NK-92 (cell line): ENCODE results near the gene FPR3.
"Not testable (repeated sequence)": the region's sequence is repeated elsewhere in the genome, so short reads cannot be mapped to it uniquely, and the experiment has no call there.

Experiments
- DNase-seq: peaks from one replicate; lab custom pipeline; 2025; ENCODE audit not compliant: unreplicated experiment; lab: John Stamatoyannopoulos, UW

FPR3 gene, protein sequence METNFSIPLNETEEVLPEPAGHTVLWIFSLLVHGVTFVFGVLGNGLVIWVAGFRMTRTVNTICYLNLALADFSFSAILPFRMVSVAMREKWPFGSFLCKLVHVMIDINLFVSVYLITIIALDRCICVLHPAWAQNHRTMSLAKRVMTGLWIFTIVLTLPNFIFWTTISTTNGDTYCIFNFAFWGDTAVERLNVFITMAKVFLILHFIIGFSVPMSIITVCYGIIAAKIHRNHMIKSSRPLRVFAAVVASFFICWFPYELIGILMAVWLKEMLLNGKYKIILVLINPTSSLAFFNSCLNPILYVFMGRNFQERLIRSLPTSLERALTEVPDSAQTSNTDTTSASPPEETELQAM

DNA sequence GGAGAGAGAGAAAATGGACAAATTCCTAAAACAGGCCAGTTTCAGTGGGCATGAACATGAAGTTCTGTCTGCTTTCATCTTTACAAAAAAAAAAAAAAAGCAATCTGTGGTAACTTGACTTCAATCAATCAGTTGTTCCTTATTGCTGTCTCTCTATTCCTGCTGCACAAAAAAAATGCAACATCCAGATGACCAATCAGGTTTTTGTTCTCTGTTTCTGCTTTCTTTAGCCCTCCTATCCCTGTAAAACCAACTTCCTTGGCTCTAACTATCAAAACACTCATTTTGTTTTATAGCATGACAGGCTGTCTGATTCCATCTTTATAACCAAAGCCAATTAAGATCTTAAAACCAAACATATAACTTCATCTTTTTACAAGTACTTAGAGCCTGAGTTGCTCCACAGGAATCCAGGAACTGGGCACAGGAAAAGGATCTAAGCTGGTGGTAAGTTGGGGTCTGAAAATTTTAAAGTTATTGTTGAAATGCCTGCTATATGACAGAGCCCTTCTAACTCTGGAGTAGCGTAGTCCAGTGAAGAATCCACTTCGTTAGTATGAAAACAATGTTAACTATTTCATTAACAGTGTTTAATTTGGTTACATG, at the start of gene FPR3:
Gene FPR3 (plus strand): TSS at position 273 of the 606 bp plus-strand sequence. CDS start 28,592 bp downstream, outside the sequence.
- no peak for DNase-seq

DNA sequence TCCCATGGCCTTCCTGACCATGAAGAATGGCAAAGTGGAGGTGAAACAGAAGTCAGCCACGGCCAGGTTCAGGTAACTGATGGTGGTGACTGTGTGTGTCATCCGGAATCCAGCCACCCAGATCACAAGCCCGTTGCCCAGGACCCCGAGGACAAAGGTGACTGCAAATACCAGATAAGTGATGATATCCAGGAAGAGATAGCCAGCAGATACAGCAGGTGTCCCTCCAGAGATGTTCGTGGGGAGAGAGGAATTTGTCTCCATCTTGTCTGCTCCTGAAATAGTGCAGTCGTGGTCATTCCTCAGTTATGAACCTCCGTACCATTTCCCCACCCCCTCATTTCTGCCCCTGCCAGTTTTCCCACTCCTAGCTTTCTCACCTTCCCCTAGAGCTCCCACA, 48.2 kb upstream of the FPR3 start:
- DNase-seq, result no peak

DNA sequence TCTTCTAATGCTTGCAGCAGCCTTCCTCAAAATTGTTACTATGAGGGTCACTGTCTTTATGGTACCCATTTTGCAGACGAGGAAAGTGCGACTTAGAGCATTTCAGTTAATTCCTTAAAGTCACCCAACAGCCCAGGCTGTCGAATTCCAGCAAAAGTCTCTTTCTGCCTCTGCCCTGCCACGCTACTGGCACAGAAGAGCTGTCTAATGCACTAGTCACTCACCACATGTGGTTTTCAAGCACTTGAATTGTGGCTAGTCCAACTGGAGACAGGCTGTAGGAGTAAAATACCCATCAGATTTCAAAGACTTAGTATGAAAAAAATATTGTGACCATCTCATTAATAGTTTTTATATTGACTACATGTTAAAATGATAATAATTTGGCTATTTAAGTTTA, 45.0 kb upstream of the FPR3 start:
- no peak for DNase-seq

DNA sequence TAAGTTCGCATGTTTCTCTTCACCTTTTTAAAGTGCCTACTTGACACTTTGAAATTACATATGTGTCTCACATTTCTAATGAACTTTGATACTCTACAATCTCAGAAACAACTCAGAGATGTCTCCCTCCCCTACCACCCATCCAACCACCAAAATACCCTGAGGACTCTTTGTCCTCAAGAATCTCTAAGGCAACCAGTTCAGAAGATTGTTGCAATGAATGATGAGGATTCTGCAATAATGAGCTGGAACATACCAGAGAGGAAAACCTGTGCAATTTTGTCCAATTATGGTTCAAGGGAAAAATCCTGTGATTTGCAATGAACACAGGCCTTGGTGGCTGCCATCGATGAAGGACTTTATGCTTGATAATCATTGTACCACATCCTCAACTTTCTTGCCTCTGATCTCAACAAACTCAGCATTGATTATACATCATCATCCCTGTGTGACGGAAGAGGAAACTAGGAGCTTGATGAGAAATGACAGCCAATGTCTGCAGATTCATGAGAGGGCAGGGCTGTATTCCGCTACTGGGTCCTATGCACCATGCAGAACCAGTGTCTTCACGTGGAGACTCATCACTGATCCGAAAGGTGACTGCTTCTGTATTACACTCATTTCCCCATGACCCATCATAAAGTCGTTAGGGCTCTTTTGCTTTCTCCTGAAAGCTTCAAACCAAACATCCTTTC, 44.4 kb upstream of the FPR3 start:
- no peak for DNase-seq

DNA sequence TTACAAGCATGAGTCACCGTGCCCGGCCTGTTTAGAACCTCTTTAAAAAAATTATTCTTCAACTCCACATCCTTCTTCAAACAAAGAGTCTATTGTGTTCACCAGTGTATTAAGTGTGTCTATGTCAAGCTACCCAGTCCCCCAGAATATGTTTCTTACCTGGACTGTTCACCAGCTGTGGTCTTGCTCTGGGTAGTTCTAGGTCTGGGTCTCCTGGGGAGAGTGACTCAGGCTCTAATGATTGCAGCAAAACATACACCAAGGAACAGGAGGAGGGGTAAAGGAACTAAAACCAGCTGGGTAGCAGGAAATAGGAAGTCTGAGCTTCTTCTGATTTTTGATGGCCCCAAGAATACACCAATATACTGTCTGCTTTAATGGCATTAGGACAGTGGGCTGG, 43.3 kb upstream of the FPR3 start, which contains the start of gene FPR1:
Gene FPR1 (minus strand): TSS at position 224 of the 400 bp plus-strand sequence. CDS start 4,884 bp downstream, outside the sequence.
- DNase-seq, result no peak

DNA sequence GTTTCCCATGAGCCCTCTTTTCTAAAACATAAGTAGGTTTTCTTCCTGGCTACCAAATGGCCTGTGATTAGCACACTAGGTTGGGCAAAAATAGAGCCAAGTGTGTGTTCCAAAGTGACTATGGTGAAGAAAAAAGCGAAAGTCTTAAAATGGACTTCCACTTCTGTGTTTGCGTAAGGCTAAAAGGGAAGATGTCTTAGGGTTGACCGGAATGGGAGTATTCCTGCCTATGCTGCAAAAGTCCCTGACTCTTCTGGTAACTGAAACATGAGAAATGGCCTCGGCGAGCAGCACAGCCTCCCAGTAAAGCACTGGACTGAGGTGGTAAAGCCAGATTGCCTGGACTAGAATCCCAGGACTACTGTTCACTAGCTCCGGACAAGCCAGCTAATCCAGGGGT, 40.8 kb upstream of the FPR3 start:
- no peak for DNase-seq

DNA sequence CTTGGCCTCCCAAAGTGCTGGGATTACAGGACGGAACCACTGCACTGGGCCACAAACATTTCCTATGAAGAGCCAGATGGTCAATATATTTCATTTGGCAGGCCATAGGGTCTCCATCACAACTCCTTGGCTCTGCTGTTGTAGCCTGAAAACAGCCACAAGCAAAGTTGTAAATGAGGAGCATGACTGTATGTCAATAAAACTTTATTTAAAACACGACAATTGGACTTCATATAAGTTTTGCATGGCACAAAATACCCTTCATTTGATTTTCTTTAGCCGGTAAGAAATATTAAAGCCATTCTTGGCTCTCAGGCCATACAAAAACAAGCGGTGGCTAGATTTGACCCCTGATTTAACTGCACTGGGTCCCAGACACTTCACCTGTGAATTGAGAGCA, 40.2 kb upstream of the FPR3 start:
- DNase-seq, result no peak

DNA sequence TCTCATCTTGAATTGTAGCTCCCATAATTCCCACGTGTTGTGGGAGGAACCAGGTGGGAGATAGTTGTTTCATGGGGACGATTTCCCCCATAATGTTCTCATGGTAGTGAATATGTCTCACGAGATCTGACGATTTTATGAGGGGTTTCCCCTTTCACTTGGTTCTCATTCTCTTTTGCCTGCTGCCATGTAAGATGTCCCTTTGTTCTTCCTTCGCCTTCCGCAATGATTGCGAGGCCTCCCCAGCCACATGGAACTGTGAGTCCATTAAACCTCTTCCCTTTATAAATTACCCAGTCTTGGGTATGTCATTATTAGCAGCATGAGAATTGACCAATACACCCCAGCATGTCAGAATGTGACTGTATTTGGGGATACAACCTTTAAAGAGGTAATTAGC, 39.4 kb upstream of the FPR3 start:
- no peak for DNase-seq

DNA sequence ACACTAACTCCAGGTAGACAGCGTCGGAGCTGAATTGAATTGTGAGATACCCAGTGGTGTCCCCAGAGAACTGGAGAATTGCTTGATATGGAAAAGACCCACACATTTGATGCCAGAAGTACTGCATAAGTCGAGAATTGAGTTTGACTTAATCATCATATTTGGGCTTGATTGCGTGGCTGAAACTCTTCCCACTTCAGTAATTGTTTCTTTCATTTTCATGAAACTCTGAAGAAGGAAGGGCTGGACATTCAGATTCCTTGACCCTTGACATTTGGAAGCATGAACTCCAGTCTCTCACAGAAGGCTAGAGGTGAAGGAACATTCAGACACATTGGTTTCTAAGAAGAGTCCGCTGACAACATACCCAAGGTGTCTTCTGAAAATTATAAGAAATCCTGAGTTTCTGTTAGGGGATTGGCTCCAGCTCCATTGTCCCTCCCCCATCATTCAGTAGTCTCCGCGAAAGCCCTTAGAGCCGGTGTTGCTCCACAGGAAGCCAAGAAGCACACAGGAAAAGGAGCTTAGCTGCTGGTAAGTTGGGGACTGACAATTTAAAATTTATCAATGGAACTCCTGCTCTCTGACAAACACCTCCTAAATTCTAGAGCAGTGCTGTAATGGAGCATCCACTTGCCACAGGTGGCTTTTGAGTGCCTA, 34.1 kb upstream of the FPR3 start, which contains the start of gene FPR2:
Gene FPR2 (plus strand): TSS at position 484 of the 660 bp plus-strand sequence. CDS start 7,479 bp downstream, outside the sequence.
- DNase-seq, result no peak

DNA sequence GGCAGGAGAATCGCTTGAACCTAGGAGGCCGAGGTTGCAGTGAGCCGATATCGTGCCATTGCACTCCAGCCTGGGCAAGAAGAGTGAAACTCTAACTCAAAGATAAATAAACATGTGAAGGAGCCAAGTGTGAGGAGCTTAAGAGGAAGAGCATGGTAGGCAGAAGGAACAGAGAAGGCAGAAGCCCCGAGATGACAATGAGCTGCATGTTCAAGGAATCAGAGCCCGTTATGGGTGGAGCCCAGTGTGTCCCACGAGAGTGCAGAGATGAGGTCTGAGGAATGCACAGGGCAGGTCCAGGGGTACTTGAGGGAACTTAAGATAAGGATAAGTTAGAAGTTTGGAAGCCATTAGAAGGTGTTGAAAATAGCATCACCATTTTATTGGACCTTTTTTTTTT, 33.3 kb upstream of the FPR3 start:
- no peak for DNase-seq

DNA sequence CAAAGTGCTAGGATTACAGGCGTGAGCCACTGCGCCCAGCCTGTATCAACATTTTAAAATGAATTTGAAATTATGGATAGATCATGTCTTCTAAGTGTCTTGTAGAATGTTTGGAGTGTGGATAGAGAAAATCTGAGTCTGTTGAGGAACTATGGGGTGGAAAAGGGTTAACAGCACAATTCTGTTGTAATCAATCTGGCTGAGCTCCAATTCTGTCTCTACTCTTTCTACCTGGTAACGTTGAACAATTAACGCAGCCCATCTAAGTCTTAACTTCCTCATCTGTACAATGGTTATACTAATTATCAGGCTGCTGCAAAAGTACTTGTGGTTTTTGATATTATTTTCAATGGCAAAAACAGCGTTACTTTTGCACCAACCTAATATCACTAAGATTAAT, 29.9 kb upstream of the FPR3 start:
- no peak for DNase-seq

DNA sequence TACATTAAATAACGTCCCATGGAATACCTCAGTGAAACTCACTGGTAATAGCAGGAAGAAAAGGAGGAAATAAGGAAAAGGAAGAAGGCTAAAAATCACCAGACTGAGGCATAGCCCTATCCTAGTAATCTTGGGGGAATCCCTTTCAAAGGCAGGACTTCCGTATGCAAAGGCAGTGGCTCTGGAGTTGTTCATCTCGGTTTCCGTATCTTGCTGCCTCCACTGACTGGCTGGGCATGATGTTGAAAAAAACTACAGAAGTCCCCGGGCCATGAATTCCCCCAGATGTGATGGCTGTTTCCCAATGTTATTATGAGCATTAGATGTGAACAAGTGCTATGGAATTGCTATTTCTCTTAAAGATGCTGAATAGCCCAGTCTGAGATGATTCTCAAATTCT, 28.5 kb upstream of the FPR3 start:
- DNase-seq, result no peak

DNA sequence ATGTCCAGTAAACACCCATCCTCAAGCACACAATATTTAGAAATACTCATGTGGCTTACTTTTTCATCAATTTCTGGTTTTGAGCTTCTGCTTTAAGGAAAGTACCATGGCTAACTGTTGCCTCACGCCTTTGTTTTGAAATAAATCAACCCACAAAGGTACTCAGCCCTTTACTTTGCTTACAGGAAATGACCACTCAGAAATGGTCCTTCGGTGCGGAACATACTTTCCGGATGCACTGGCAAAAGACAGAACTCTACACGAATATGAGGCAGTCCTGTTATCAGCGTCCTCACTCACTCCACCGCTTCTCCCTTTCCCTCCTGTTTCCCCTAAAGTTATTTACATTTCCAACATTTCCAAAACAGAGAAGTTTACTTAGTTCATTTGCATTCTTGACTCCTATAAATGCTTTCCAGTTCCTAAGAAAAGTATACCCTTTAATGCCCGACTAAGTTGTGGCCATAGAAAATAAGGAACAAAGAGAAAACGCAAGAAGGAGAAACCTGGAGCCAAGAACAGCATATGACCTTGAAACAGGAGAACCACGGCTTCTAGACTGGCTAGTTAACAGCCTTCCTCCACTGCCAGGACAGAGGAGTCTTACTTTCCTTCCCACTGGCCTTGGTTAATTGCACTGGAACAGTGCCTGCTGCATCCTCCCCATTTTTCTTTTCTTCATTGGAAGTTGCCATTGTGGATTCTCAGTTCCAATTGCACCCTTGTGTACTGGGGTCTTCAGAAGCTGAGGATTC, 23.4 kb upstream of the FPR3 start:
- DNase-seq, result no peak

DNA sequence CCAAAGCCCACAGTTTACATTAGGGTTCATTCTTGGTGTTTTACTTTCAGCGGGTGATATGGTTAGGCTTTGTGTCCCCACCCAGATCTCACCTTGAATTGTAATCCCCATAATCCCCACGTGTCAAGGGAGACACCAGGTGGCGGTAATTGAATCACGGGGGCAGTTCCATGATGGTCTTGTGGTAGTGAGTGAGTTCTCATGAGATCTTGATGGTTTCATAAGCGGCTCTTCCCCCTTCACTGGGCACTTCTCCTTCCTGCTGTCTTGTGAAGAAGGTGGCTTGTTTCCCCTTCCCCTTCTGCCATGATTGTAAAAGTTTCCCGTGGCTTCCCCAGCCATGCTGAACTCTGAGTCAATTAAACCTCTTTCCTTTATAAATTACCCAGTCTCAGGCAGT, 22.0 kb upstream of the FPR3 start:
- DNase-seq, result no peak

DNA sequence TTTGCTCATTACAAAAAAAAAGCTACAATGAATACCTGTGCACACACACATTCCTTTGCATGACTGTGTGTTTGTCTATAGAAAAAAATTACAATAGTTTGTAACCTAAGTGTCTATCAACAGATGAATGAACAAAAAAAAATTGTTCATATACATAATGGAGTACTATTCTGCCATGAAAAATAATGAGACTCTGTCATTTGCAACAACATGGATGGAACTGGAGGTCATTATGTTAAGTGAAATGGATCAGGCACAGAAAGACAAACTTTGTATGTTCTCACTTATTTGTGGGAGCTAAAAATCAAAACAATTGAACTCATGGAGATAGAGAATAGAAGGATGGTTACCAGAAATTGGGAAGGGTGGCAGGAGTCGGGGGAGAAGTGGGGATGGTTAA, 18.4 kb upstream of the FPR3 start:
- not testable (repeated sequence) for DNase-seq

DNA sequence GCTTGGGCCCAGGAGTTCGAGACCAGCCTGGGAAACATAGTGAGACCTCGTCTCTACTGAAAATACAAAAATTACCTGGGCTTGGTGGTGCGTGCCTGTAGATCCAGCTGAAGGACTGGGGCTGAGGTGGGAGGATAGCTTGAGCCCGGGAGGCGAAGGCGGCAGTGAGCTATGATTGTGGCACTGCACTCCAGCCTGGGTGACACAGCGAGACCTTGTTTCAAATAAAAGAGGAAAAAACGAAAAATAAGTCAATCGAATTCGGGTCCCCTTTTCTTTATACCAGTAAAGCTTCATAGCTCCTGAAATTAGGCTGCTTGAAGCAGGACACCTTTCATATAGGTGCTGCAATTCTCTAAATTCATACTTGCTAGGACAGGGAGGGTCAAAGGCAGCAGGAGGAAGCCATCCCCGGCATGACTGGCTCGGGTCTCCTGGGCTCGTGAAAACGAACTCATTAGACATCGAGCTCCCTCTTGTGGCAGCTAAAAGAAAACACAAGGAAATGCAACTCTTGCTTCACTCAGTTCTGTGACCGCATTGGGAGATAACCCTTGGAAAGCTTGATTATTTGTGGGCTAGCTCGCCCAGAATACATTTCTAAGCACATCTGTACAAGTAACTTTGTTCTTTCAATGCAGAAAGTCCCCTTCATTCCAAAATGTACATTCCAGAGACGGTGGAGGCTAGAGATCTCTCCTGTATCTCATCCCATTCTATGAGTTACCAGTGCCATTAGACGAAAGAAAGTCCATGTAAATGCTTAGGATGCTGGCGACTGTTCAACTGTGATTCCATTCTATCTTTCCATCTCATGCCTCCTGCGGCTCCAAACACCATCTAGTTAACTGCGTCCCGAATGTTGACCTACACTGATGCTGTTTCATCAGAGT, 17.1 kb upstream of the FPR3 start:
- no peak for DNase-seq

DNA sequence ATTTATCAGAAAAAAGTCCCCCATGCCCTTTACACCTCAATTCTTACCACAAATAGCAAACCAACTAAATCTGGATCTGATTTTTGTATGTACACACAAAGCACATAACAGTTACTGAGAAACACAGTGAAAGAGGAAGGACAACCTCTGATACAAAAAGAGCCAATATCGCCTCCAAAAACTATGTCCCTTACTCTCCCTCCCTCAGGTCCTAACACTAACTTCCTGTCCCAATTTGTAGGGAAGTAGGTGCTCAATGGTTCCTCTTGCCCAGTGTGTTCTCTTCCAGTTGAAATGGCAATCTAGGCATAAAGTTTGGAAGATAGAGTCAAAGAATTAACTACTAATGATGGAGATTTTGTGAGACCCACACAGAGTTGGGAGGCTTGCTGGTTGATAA, 15.8 kb upstream of the FPR3 start:
- no peak for DNase-seq

DNA sequence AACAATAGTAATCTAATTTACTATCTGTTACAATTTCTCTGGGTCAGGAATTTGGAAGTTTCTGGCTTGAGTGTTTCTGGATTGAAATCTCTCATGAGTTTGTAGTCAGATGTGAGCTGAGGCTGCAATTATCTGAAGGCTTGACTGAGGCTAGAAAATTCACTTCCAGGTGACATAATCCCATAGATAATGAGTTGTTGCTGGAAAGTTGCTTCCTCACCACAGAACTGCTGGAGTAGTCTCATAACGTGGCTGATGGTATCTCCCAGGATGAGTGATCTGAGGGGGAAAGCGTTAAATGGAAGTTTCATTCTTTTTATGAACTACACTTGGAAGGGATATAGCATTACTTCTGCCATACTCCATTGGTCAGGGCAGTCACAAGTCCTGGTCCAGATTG, 15.3 kb upstream of the FPR3 start:
- no peak for DNase-seq

DNA sequence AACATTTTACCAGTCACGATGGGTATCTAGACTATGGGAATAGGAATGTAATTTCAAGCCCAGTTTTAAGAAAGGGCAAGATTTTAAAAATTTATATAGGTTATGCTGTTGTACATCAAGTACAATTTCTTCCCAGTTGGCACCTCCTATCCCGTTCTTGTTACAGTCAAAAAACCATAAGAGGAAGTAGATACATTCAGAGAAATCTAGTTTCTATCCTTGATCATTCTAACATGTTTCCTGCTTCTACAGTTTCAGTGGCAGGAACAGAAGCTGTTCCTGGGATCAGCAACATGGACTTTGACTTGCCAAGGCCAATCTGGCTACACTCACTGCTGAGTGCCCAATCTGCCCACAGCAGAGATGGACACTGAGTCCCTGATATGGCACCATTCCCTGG, 14.7 kb upstream of the FPR3 start:
- DNase-seq, result no peak

DNA sequence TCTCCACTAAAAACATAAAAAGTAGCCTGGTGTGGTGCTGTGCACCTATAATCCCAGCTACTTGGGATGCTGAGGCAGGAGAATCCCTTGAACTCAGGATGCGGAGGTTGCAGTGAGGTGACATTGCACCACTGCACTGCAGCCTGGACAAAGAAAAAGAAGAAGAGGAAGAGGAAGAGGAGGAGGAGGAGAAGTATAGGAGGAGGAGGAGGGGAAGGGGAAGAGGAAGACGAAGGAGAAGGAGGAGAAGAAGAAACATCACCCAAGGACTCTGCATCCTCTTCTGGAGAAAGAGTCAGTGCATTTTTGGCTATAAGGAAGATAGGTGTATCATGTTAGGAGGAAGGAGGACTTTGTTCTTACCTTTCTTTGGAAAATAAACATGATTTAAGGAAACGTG, 13.0 kb upstream of the FPR3 start:
- no peak for DNase-seq
